GM21447 (cell line): Measurements from ENCODE around the gene KDM6B.

Experiments used
- ATAC-seq: cut with Tn5 transposase; IDR thresholded peaks from one replicate; pipeline ENCODE4 v1.9.1; 2021; ENCODE audit not compliant: unreplicated experiment

The KDM6B gene

DNA sequence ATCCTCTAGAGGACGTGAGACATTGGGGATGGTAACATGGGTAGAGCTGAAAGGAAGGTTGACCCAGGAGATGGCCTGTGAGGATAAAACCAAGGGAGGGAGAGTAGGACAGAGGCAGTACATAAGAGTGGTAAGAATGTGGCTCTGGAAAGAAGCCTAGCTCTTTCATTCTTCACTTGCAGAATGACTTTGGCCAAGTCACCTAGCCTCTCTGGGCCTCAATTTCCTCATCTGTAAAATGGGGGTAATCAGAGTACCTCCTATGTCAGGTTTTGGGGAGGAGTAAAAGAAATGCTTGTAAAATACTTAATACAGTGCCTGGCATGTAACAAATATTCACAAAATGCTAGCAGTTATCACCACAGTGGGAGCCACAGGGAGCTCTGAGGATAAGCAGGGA lies 6.9 kb downstream of the KDM6B start:
- no peak for ATAC-seq

GRCh38 chr17:7841396-7841914 lies 7.4 kb downstream of the KDM6B start:
- ATAC-seq = peak; percentile 2

DNA sequence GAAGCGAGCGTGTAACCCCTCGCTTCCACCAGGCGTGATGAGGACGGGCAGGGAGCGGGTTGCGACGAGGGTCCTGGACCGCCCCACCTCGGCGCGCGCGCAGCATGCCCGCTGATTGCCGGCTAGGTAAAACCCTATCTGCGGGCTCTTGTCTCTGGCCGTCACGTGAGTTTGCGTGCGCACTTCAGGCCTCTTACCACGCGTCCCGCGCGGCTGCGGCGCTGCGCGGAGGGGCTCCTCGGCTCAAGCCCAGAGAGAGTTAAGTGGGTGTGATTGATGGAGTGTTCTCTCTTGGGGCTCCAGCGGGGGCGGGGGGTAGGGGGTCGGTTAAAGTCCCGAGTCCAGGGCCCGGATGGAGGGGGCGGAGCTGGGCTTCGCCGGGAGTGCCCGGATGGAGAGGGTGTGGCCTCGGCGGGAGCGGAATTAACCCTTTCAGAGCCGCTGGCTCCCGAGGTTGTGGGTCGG lies 7.9 kb downstream of the KDM6B start:
- ATAC-seq = peak; percentile 15

- ATAC-seq = peak; percentile 24
Measured at GRCh38 chr17:7842380-7843256, 8.6 kb downstream of the KDM6B start.

GRCh38 chr17:7843257-7843535 lies 9.2 kb downstream of the KDM6B start:
- peak; percentile 4 for ATAC-seq

DNA sequence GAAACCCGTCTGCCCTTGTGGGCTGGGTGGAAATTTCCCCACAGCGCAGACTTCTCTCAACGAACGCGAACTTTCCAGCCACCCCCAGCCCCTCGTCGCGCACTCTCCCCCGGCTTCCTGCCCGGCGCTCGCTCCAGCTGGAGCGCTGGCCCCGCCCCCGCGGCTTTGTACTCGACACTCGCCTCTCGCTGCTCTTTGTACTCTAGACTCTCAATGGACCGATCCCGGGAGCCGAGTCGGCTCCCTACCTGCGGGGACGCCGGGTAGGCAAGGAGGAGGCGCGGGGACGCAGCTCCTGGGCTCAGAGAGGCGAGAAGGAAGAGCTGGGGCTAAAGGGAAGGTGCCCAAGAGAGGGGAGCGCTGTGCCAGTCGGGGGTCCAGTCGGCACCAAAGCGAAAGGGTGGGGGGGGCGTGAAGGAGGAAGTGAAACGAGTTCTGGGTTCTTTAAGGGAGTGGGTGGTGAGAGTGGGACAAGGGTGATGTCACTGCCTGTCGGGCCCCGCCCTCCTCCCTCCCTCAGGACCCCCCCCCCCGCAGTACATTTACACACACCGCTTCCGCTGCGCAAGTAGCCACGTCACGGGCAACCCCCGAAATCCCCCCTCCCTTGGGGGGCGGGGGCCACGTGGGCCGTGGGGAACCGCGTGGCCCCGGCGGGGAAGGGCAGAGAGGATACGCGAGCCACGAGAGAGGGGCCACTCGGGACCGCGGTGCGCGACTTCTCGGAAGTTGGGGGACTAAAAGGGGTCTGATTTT lies 9.7 kb downstream of the KDM6B start:
- ATAC-seq = peak; percentile 25

DNA sequence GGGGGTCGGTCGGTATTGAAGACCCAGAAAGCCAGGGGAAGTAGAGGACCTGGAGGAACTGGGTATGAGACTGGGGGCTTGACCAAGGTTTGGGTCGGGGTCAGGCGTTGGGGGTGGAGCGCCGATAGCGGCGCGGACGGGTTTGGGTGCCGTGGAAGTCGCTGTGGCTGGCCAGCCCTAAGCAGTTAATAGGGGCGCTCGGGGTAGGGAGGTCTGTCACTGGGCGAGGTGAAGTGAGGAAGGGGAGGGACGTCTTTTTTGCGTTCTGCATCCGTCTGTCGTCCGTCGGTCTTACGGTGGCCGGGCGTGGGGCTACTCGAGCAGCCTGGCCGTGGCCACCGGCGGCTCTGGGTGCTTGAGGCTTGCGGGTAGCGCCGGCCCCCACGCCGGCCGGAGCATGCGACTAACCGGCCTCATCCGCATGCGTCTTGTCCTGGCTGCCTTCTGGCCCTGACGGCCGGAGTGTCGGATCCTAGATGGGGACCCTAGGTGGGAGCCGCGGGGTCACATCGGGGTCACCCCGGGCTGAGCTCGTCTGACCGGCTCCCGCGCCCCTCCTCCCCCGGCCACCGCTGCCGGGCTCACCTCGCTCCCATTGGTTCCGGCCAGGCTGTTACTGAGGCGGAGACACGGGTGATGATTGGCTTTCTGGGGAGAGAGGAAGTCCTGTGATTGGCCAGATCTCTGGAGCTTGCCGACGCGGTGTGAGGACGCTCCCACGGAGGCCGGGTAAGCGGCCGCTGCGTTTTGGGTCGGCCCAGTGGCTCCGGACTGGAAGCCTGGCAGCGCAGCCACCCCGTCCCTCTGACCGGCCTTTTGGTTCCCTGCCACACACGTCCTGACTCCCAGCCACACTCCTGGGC lies 10.5 kb downstream of the KDM6B start:
- peak; percentile 43 for ATAC-seq

- ATAC-seq = no peak
Measured at GRCh38 chr17:7845359-7846062, 11.5 kb downstream of the KDM6B start.

- ATAC-seq = no peak
Measured at GRCh38 chr17:7846063-7846735, 12.2 kb downstream of the KDM6B start.

- ATAC-seq = no peak
Measured at GRCh38 chr17:7846765-7847661, 13.0 kb downstream of the KDM6B start.

- ATAC-seq = no peak
Measured at GRCh38 chr17:7848131-7848579, 14.1 kb downstream of the KDM6B start.

DNA sequence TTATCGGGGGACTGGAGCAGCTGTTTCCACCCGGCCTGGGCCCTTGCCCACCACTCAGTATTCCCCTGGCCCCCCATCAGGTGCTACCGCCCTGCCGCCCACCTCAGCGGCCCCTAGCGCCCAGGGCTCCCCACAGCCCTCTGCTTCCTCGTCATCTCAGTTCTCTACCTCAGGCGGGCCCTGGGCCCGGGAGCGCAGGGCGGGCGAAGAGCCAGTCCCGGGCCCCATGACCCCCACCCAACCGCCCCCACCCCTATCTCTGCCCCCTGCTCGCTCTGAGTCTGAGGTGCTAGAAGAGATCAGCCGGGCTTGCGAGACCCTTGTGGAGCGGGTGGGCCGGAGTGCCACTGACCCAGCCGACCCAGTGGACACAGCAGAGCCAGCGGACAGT lies 14.7 kb downstream of the KDM6B start:
- no peak for ATAC-seq

DNA sequence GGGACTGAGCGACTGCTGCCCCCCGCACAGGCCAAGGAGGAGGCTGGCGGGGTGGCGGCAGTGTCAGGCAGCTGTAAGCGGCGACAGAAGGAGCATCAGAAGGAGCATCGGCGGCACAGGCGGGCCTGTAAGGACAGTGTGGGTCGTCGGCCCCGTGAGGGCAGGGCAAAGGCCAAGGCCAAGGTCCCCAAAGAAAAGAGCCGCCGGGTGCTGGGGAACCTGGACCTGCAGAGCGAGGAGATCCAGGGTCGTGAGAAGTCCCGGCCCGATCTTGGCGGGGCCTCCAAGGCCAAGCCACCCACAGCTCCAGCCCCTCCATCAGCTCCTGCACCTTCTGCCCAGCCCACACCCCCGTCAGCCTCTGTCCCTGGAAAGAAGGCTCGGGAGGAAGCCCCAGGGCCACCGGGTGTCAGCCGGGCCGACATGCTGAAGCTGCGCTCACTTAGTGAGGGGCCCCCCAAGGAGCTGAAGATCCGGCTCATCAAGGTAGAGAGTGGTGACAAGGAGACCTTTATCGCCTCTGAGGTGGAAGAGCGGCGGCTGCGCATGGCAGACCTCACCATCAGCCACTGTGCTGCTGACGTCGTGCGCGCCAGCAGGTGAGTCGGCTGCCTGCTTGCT lies 15.2 kb downstream of the KDM6B start:
- ATAC-seq = no peak

DNA sequence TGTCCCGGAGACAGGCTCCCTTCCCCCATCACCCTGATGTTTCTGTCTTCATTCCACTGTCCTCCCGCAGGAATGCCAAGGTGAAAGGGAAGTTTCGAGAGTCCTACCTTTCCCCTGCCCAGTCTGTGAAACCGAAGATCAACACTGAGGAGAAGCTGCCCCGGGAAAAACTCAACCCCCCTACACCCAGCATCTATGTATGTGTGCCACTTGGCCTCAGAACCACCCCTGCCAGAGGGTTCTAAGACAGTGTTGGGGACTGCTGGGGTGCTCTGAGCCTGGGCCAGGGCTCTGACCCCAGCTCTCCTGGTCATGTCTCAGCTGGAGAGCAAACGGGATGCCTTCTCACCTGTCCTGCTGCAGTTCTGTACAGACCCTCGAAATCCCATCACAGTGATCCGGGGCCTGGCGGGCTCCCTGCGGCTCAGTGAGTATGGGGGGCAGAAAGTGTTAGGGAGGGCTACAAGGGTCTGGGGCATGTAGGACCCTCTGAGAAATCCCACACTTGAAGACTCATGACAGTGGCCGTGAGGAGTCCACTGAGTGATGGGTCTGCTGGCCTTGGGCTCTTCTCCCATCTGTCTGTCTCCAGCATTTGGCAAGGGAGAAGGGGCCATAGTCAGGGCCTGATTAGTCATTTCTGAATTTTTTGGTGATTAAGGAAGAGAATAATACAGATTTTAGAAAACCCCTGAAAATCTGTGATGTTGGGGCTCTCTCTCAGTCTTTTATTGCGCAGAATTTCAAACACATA lies 15.9 kb downstream of the KDM6B start:
- no peak for ATAC-seq

DNA sequence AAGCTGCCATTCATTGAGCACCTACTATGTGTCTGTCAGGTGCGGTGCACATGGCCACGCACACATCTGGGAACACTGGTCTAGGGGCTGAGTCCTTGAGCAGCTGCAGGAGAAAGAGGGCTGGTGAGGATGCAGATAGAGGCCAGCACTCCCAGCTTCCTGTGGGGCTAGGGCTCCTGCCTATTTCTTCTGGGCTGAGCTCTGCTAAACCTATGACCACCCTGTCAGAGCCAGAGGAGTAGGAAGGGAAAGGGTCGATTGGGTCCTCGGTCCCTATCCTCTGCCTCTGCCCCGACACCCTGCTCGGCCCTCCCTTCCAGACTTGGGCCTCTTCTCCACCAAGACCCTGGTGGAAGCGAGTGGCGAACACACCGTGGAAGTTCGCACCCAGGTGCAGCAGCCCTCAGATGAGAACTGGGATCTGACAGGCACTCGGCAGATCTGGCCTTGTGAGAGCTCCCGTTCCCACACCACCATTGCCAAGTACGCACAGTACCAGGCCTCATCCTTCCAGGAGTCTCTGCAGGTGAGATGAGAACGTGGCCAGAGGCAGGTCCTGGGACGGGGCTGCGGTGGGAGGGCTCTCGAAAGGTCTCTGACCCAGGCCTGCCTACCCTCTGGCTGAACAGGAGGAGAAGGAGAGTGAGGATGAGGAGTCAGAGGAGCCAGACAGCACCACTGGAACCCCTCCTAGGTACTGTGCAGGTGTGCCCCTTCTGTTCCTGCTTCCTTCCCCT lies 16.9 kb downstream of the KDM6B start:
- no peak for ATAC-seq

GRCh38 chr17:7851438-7852261 lies 17.6 kb downstream of the KDM6B start:
- ATAC-seq = peak; percentile 62
